GM23338 (cell line): ENCODE data around the gene COPA. TPM values are rescaled to one million over a fixed set of nuclear protein-coding genes. Genes with fewer than 3 reads are reported as not detected.

Source experiments
- ATAC-seq: fragments of 200-7000 bp; cut with Tn5 transposase; 3 replicates; pipeline ENCODE4 v1.9.1; 2020
- DNase-seq: peaks from one replicate; pipeline ENCODE4 v3.0.0-alpha.2; 2015; ENCODE audit warnings: low spot score
- H2AFZ ChIP-seq: fragments of 200-600 bp; sonication (generic); 2 replicates; pipeline ENCODE4 v1.8.0; 2016; ENCODE audit warnings: antibody characterized with exemption, mild to moderate bottlenecking, moderate library complexity
- H3F3A ChIP-seq: fragments of 200-600 bp; sonication (generic); replicated peaks from 2 replicates; pipeline ENCODE4 v1.8.0; 2017; ENCODE audit warnings: antibody characterized with exemption, mixed run types, low read depth
- H3K27ac ChIP-seq: fragments of 200-600 bp; sonication (generic); 2 replicates; pipeline ENCODE4 v1.6.1; 2016; ENCODE audit warnings: low read depth
- H3K27me3 ChIP-seq: fragments of 200-600 bp; sonication (generic); 2 replicates; pipeline ENCODE4 v1.8.0; 2016; ENCODE audit warnings: mild to moderate bottlenecking, mixed run types, moderate library complexity; ENCODE audit not compliant: insufficient read depth
- H3K36me3 ChIP-seq: fragments of 200-600 bp; sonication (generic); 2 replicates; pipeline ENCODE4 v1.8.0; 2016; ENCODE audit warnings: mild to moderate bottlenecking; ENCODE audit not compliant: insufficient read depth
- H3K4me1 ChIP-seq: fragments of 200-600 bp; sonication (generic); 2 replicates; pipeline ENCODE4 v1.8.0; 2016; ENCODE audit warnings: mild to moderate bottlenecking, moderate library complexity; ENCODE audit not compliant: insufficient read depth
- H3K4me2 ChIP-seq: fragments of 200-600 bp; sonication (generic); 2 replicates; pipeline ENCODE4 v1.7.1; 2017; ENCODE audit warnings: mixed run types
- H3K4me3 ChIP-seq: fragments of 200-600 bp; sonication (generic); 2 replicates; pipeline ENCODE4 v1.6.1; 2016; ENCODE audit warnings: mixed run types
- H3K79me2 ChIP-seq: fragments of 200-600 bp; sonication (generic); replicated peaks from 2 replicates; pipeline ENCODE4 v1.8.0; 2017; ENCODE audit warnings: mild to moderate bottlenecking; ENCODE audit not compliant: insufficient read depth
- H3K9me2 ChIP-seq: fragments of 200-600 bp; sonication (generic); 2 replicates; pipeline ENCODE4 v1.8.0; 2017; ENCODE audit not compliant: insufficient read depth
- H4K20me1 ChIP-seq: fragments of 200-600 bp; sonication (generic); replicated peaks from 2 replicates; pipeline ENCODE4 v1.8.0; 2017; ENCODE audit warnings: mild to moderate bottlenecking; ENCODE audit not compliant: insufficient read depth
- H3K27ac Mint-ChIP-seq: 2 replicates; pipeline ENCODE4 v1.8.0; 2020; ENCODE audit warnings: inconsistent platforms, mild to moderate bottlenecking, moderate library complexity, mixed read lengths
- H3K27me3 Mint-ChIP-seq: 3 replicates; pipeline ENCODE4 v1.8.0; 2022; ENCODE audit warnings: low read depth, mild to moderate bottlenecking, moderate library complexity, mixed read lengths, inconsistent platforms; ENCODE audit not compliant: insufficient read depth, poor library complexity
- H3K36me3 Mint-ChIP-seq: 3 replicates; pipeline ENCODE4 v1.8.0; 2021; ENCODE audit warnings: low read depth, mild to moderate bottlenecking, inconsistent platforms, moderate library complexity, mixed read lengths
- H3K4me1 Mint-ChIP-seq: 3 replicates; pipeline ENCODE4 v1.8.0; 2020; ENCODE audit warnings: mild to moderate bottlenecking, inconsistent platforms, mixed read lengths
- H3K4me3 Mint-ChIP-seq: 3 replicates; pipeline ENCODE4 v1.8.0; 2021; ENCODE audit warnings: moderate library complexity, mild to moderate bottlenecking, inconsistent platforms, mixed read lengths
- H3K9me3 Mint-ChIP-seq: 3 replicates; pipeline ENCODE4 v1.8.0; 2020; ENCODE audit warnings: moderate library complexity, mild to moderate bottlenecking, inconsistent platforms, mixed read lengths
- ETS1 ChIP-seq: IDR thresholded peaks from 2 replicates; pipeline ENCODE4 v1.6.1; 2016; ENCODE audit warnings: antibody characterized with exemption
- JUNB ChIP-seq: IDR thresholded peaks from one replicate; pipeline ENCODE4 v1.6.1; 2016; ENCODE audit warnings: antibody characterized with exemption; ENCODE audit not compliant: unreplicated experiment
- NANOG ChIP-seq: IDR thresholded peaks from 2 replicates; pipeline ENCODE4 v1.6.1; 2016; ENCODE audit warnings: antibody characterized with exemption, borderline replicate concordance
- POLR2AphosphoS5 ChIP-seq: IDR thresholded peaks from 2 replicates; pipeline ENCODE4 v1.6.1; 2016; ENCODE audit warnings: antibody characterized with exemption, low read depth
- STAT1 ChIP-seq: IDR thresholded peaks from one replicate; pipeline ENCODE4 v1.6.1; 2016; ENCODE audit warnings: antibody characterized with exemption; ENCODE audit not compliant: unreplicated experiment
- ZNF331 ChIP-seq: fragments of 250-450 bp; sonication (Bioruptor Pico); IDR thresholded peaks from 2 replicates; pipeline ENCODE4 v1.5.0; 2020; ENCODE audit warnings: low read depth, mild to moderate bottlenecking, moderate library complexity
- ZNF462 ChIP-seq: fragments of 250-450 bp; sonication (Bioruptor Pico); IDR thresholded peaks from 2 replicates; pipeline ENCODE4 v1.5.0; 2020; ENCODE audit warnings: mild to moderate bottlenecking, moderate library complexity
- polyA plus RNA-seq: library from polyadenylated mRNA; unstranded; fragments of >200 nt; fragmentation: Nextera tagmentation; extraction: Ambion mirVana; gene quantifications from 2 replicates; pipeline ENCODE4 v1.2.1, GENCODE V29; 2016
- total RNA-seq: library from RNA; depleted of rRNA; stranded (reverse); fragments of >200 nt; shearing (Covaris generic); gene quantifications from 2 replicates; pipeline ENCODE4 v1.2.3, GENCODE V29; 2014
- TF ChIP-seq, protein P1 (sequence below): IDR thresholded peaks from one replicate; pipeline ENCODE4 v1.6.1; 2018; ENCODE audit warnings: antibody characterized with exemption; ENCODE audit not compliant: unreplicated experiment
- TF ChIP-seq, protein P2 (sequence below), 2 experiments: fragments of 200-600 bp in 1 of 2; sonication (generic) in 1 of 2; conservative IDR thresholded peaks; 2 replicates each; pipeline versions ENCODE4 v1.5.1 to v1.6.1; 2016 to 2017; ENCODE audit warnings: antibody characterized with exemption in 2 of 2, low read depth in 2 of 2, mild to moderate bottlenecking in 2 of 2, moderate library complexity in 1 of 2

COPA gene
- total and polyA plus RNA-seq, 2 experiments from 2014 or later, result 58.2 to 87.1 TPM

- no peak for TF ChIP-seq ETS1
- TF ChIP-seq, protein P1, sequence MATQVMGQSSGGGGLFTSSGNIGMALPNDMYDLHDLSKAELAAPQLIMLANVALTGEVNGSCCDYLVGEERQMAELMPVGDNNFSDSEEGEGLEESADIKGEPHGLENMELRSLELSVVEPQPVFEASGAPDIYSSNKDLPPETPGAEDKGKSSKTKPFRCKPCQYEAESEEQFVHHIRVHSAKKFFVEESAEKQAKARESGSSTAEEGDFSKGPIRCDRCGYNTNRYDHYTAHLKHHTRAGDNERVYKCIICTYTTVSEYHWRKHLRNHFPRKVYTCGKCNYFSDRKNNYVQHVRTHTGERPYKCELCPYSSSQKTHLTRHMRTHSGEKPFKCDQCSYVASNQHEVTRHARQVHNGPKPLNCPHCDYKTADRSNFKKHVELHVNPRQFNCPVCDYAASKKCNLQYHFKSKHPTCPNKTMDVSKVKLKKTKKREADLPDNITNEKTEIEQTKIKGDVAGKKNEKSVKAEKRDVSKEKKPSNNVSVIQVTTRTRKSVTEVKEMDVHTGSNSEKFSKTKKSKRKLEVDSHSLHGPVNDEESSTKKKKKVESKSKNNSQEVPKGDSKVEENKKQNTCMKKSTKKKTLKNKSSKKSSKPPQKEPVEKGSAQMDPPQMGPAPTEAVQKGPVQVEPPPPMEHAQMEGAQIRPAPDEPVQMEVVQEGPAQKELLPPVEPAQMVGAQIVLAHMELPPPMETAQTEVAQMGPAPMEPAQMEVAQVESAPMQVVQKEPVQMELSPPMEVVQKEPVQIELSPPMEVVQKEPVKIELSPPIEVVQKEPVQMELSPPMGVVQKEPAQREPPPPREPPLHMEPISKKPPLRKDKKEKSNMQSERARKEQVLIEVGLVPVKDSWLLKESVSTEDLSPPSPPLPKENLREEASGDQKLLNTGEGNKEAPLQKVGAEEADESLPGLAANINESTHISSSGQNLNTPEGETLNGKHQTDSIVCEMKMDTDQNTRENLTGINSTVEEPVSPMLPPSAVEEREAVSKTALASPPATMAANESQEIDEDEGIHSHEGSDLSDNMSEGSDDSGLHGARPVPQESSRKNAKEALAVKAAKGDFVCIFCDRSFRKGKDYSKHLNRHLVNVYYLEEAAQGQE, result no peak
- TF ChIP-seq, protein P2, sequence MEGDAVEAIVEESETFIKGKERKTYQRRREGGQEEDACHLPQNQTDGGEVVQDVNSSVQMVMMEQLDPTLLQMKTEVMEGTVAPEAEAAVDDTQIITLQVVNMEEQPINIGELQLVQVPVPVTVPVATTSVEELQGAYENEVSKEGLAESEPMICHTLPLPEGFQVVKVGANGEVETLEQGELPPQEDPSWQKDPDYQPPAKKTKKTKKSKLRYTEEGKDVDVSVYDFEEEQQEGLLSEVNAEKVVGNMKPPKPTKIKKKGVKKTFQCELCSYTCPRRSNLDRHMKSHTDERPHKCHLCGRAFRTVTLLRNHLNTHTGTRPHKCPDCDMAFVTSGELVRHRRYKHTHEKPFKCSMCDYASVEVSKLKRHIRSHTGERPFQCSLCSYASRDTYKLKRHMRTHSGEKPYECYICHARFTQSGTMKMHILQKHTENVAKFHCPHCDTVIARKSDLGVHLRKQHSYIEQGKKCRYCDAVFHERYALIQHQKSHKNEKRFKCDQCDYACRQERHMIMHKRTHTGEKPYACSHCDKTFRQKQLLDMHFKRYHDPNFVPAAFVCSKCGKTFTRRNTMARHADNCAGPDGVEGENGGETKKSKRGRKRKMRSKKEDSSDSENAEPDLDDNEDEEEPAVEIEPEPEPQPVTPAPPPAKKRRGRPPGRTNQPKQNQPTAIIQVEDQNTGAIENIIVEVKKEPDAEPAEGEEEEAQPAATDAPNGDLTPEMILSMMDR (conservative IDR thresholded peaks at IDR 0.05; ENCODE audit: low read depth in 2 of 2), result no peak
- no peak for TF ChIP-seq JUNB
Observed at GRCh38 chr1:160338580-160338979, 4.5 kb downstream of the COPA start (continued).

GRCh38 chr1:160332516-160332915 is 10.5 kb downstream of the COPA start:
- H3K36me3 Mint-ChIP-seq, result peaks cover 50% of the 10 kb centered on the region
- TF ChIP-seq POLR2AphosphoS5 (no peak), STAT1 (no peak), JUNB (no peak), NANOG (no peak), ZNF331 (CRISPR knock-in tag) (no peak), ZNF462 (CRISPR knock-in tag) (no peak)
- TF ChIP-seq, protein P1, result no peak

More at GRCh38 chr1:160332516-160332915, 10.5 kb downstream of the COPA start:
- no peaks in the 10 kb centered on the region for H3K9me2 ChIP-seq
- H3K9me3 Mint-ChIP-seq, result no peaks in the 10 kb centered on the region
- H3K27me3 Mint-ChIP-seq, result peaks cover 1% of the 10 kb centered on the region
- DNase-seq, result no peak
- H3K27ac ChIP-seq, result no peak overlapping the region
- no peak overlapping the region for H3K27ac Mint-ChIP-seq
- no peak overlapping the region for H3K4me3 Mint-ChIP-seq
- H2AFZ ChIP-seq, result no peak overlapping the region
- no peak for ATAC-seq
- peaks cover 50% of the 10 kb centered on the region for H3K36me3 ChIP-seq
- peaks cover 28% of the 10 kb centered on the region for H4K20me1 ChIP-seq
- no peaks in the 10 kb centered on the region for H3F3A ChIP-seq
- H3K4me1 Mint-ChIP-seq, result no peaks in the 10 kb centered on the region
- no peaks in the 10 kb centered on the region for H3K4me1 ChIP-seq
- peaks cover 20% of the 10 kb centered on the region for H3K79me2 ChIP-seq
- no peak overlapping the region for H3K4me3 ChIP-seq
- H3K4me2 ChIP-seq, result no peak overlapping the region
- H3K27me3 ChIP-seq, result no peaks in the 10 kb centered on the region
